Esophagus muscularis mucosa (tissue), 4 donors: ENCODE results near the gene CHGA. TPM values are rescaled to one million over a fixed set of nuclear protein-coding genes. Genes with fewer than 3 reads are reported as not detected.

Experiments
- DNase-seq: peaks from one replicate; pipeline ENCODE4 v3.0.0-alpha.2; 2017; ENCODE audit errors: extremely low spot score
- H3K27ac ChIP-seq, 4 donors: fragments of 200-600 bp; sonication (generic); replicated peaks in 1 of 4; 1 replicate in 3 of 4; 2 replicates in 1 of 4; pipeline ENCODE4 v1.5.1; 2016 to 2019; ENCODE audit warnings: mild to moderate bottlenecking in 1 of 4
- H3K27me3 ChIP-seq, 4 donors: fragments of 200-600 bp; sonication (generic); one replicate each; pipeline versions ENCODE4 v1.5.1 to v1.6.0; 2016 to 2019
- H3K36me3 ChIP-seq, 4 donors: fragments of 200-600 bp; sonication (generic); one replicate each; pipeline ENCODE4 v1.5.1; 2016 to 2019
- H3K4me1 ChIP-seq, 4 donors: fragments of 200-600 bp; sonication (generic); one replicate each; pipeline ENCODE4 v1.5.1; 2016 to 2019
- H3K4me3 ChIP-seq, 4 donors: fragments of 200-600 bp; sonication (generic); 1 replicate in 2 of 4; 2 replicates in 2 of 4; pipeline ENCODE4 v1.5.1; 2016 to 2019; ENCODE audit warnings: mild to moderate bottlenecking in 4 of 4, moderate library complexity in 1 of 4
- H3K9me3 ChIP-seq, 4 donors: fragments of 200-600 bp; sonication (generic); 1 replicate in 3 of 4; 2 replicates in 1 of 4; pipeline ENCODE4 v1.5.1; 2016 to 2019
- EP300 ChIP-seq: sonication (generic); formaldehyde crosslinking; IDR thresholded peaks from one replicate; pipeline ENCODE4 v1.6.1; 2017; ENCODE audit warnings: antibody characterized with exemption
- POLR2A ChIP-seq: fragments of 450-650 bp; IDR thresholded peaks from one replicate; pipeline ENCODE4 v1.6.1; 2017; ENCODE audit warnings: antibody characterized with exemption, moderate library complexity, mild to moderate bottlenecking, low read depth
- POLR2AphosphoS5 ChIP-seq, 2 donors: sonication (generic); formaldehyde crosslinking; IDR thresholded peaks; one replicate each; pipeline ENCODE4 v1.6.1; 2017; ENCODE audit warnings: antibody characterized with exemption in 2 of 2
- WGBS: methylation state at CpG from one replicate; pipeline ENCODE4 v1.1.5; 2018; 5-methylcytosine and 5-hydroxymethylcytosine counted together
- intact Hi-C: fragments of 100-400 bp; cut with DNase I; formaldehyde crosslinking; loops from one replicate; pipeline ENCODE4 v1.15.1; 2023
- total RNA-seq, 4 donors: library from RNA; depleted of rRNA; stranded (reverse); fragments of >200 nt; gene quantifications; one replicate each; pipeline versions ENCODE4 v1.1.0 to v1.2.1, GENCODE V29; 2016
- TF ChIP-seq, protein P1 (sequence below), 3 experiments: fragments of 200-600 bp in 2 of 3; fragments of 450-650 bp in 1 of 3; sonication (generic) in 2 of 3; IDR thresholded peaks; one replicate each; pipeline ENCODE4 v1.5.1; 2017 to 2019; ENCODE audit warnings: antibody characterized with exemption in 3 of 3, mild to moderate bottlenecking in 2 of 3, moderate library complexity in 1 of 3

CHGA gene
- total RNA-seq, 4 donors from 2014 or later, result 1.2 to 2.5 (median 1.3) TPM

DNA sequence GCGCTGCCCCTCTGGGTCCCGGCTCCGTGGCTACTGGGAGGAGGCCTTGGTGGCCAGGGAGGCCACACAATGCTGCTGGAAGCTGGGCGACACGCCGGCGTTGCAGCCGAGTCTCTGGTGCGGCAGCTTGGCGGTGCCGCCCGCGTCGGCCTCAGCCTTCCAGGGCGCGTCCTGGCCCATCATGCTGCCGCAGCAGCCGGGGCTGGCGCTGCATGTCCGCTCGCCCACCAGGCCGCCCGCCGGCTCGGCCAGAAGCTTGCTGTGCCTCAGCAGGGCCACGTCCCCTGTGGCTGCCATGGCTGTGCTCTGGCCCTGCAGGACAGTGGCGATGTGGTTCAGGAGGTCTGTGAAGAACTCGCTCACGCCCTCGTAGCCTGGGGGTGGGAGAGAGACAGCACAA, 18.6 kb downstream of the CHGA start:
- Histone ChIP-seq H3K27me3 (no peaks in the 10 kb centered on the region), H3K4me3 (no peak overlapping the region), H3K36me3 (peaks cover 34 to 95% (median 79%) of the 10 kb centered on the region in 4 donors), H3K4me1 (peaks cover 8 to 9% (median 8%) of the 10 kb centered on the region in 4 donors), H3K27ac (no peak overlapping the region), H3K9me3 (no peaks in the 10 kb centered on the region)
- intact Hi-C loops, result no loop called here
- WGBS, result 100% methylated on average over 8 of the region's 30 CpGs
- no peak for DNase-seq
- no peak for TF ChIP-seq POLR2A

DNA sequence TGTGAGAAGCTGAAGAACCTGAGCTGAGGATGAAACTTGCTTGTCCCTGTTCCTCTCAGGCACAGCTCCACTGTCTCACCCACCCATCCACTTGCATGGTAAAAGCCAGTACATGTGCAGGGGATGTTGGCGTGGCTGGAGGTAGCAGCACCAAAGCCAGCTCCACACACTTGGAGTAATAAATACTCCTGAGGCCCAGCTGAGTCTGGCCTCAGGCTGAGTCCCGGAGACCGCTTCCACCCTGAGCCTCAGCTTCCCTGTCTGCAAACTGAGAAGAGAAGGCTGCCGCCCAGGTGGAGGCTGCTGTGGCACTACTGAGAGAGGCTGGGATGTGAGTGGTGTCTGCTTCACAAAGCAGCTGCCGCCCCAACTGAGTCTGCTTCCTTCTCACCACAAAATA, 19.2 kb downstream of the CHGA start:
- Histone ChIP-seq H3K9me3 (no peaks in the 10 kb centered on the region), H3K27ac (no peak overlapping the region), H3K4me1 (peaks cover 11 to 14% (median 12%) of the 10 kb centered on the region in 4 donors), H3K27me3 (no peaks in the 10 kb centered on the region), H3K4me3 (no peak overlapping the region), H3K36me3 (peaks cover 33 to 95% (median 73%) of the 10 kb centered on the region in 4 donors)
- intact Hi-C loops, result no loop called here
- 93% methylated on average over 4 of the region's 5 CpGs for WGBS
- no peak for DNase-seq
- TF ChIP-seq EP300, result no peak
- no peak for TF ChIP-seq POLR2AphosphoS5 (IDR thresholded peaks at IDR 0.05)
- TF ChIP-seq POLR2A, result no peak
- TF ChIP-seq, protein P1, sequence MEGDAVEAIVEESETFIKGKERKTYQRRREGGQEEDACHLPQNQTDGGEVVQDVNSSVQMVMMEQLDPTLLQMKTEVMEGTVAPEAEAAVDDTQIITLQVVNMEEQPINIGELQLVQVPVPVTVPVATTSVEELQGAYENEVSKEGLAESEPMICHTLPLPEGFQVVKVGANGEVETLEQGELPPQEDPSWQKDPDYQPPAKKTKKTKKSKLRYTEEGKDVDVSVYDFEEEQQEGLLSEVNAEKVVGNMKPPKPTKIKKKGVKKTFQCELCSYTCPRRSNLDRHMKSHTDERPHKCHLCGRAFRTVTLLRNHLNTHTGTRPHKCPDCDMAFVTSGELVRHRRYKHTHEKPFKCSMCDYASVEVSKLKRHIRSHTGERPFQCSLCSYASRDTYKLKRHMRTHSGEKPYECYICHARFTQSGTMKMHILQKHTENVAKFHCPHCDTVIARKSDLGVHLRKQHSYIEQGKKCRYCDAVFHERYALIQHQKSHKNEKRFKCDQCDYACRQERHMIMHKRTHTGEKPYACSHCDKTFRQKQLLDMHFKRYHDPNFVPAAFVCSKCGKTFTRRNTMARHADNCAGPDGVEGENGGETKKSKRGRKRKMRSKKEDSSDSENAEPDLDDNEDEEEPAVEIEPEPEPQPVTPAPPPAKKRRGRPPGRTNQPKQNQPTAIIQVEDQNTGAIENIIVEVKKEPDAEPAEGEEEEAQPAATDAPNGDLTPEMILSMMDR (IDR thresholded peaks at IDR 0.05), result no peak

DNA sequence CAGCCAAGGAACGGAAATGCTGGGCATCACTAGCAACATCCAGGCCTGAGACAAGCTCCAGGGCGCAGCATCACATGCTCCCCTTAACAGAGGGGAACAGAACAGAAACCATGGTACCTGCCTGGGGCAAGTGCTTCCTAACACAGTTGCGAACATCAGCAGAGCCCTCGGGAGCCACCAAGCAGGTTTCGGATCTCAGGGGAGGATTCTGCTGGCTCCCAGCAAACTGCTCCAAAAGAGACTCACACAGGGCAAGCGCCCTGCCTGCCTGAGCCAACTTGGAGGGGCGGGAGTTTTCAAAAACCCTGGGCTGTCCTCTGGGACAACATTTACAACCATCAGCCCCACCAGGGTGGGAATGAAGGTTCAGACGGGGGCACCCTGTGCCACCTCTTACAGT, 19.6 kb downstream of the CHGA start:
- intact Hi-C loops, result no loop called here
- TF ChIP-seq POLR2AphosphoS5 (IDR thresholded peaks at IDR 0.05) (no peak), EP300 (no peak), POLR2A (no peak)
- TF ChIP-seq, protein P1 (IDR thresholded peaks at IDR 0.05), result no peak
- no peak for DNase-seq
- 73% methylated on average over 3 of the region's 8 CpGs for WGBS
- Histone ChIP-seq H3K36me3 (peaks cover 33 to 95% (median 69%) of the 10 kb centered on the region in 4 donors), H3K27me3 (no peaks in the 10 kb centered on the region), H3K4me3 (no peak overlapping the region), H3K27ac (no peak overlapping the region), H3K4me1 (peaks cover 11 to 15% (median 12%) of the 10 kb centered on the region in 4 donors), H3K9me3 (no peaks in the 10 kb centered on the region)

DNA sequence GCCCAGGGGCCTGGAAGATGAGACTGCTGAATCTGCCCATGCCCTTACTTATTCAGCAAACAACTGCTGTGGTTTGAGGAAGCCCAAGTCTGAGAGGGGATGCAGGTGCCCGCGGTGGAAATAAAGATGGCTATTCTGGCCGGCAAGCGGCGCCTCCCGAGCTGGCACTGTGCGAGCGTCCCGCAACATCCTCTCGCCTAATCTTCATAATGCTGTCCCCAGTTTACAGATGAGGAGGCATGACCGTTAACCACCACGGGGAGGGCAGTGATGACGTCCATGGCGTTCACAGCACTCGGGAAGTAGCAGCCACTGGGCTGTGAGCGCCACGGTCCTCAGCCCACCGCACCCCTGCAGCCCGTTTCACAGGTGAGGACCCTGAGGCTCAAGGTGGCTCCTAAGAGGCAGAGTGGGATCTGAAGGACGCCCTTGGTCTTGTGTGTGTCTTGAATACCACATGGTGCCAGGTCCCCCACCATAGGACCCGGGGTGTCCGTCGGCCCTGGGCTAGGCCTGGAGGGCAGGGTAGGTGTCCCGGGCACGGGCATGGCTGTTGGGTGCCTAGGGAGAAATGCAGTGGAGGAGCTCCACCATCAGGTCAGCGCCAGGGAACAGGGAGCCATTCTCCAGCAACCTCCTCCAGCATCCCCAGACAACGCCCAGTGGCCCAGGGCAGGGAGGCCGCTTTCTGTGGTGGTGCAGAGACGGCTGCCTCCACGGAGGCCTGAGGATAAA, 20.2 kb downstream of the CHGA start:
- H3K9me3 ChIP-seq, result no peaks in the 10 kb centered on the region
- intact Hi-C loops, result no loop called here
- H3K4me3 ChIP-seq, result no peak overlapping the region
- no peak overlapping the region for H3K27ac ChIP-seq
- no peak for TF ChIP-seq POLR2AphosphoS5 (IDR thresholded peaks at IDR 0.05)
- TF ChIP-seq POLR2A, result no peak
- TF ChIP-seq EP300, result no peak
- TF ChIP-seq, protein P1 (IDR thresholded peaks at IDR 0.05), result no peak
- H3K36me3 ChIP-seq, result peaks cover 35 to 95% (median 67%) of the 10 kb centered on the region in 4 donors
- no peak for DNase-seq
- WGBS, result 89% methylated on average over 21 of the region's 30 CpGs
- peaks cover 11 to 15% (median 12%) of the 10 kb centered on the region in 4 donors for H3K4me1 ChIP-seq
- no peaks in the 10 kb centered on the region for H3K27me3 ChIP-seq

DNA sequence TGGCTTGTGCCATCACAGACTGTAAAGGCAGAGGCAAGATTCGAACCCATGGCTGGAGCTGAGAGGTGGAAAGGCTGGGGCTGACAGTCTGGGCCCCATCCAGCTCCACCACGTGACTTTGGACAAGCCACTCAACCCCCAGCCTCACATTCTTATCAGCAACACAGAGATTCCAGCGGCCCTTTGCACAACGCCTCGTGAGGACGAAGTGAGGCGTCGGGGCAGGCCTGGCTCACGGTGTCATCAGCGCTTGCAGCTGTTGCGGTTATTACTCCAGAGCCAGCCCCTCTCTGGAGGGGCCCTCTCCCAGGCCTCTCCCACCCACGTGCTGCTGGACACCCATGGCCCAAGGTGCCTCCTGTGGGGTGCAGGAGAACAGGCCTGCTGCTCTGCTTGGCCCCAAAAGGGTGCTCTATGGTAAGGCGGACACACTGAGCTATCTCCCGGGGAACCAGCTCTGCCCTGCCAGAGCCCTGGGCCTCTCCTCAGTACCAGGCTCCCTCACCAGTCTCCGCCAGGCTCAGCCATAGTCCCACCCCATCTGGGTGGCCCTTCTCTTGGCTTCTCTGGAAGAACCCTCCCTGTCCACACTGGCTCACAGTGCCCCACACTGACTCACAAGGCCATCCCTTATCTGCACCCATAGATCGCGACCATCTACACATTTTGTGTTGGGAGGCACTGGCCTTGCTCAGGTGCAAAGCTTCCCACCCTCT, 21.1 kb downstream of the CHGA start:
- Histone ChIP-seq H3K36me3 (peaks cover 37 to 96% (median 65%) of the 10 kb centered on the region in 4 donors), H3K4me1 (peaks cover 11 to 15% (median 12%) of the 10 kb centered on the region in 4 donors), H3K27ac (no peak overlapping the region), H3K9me3 (no peaks in the 10 kb centered on the region), H3K27me3 (no peaks in the 10 kb centered on the region), H3K4me3 (no peak overlapping the region)
- intact Hi-C loops, result no loop called here
- no peak for DNase-seq
- TF ChIP-seq EP300, result no peak
- no peak for TF ChIP-seq POLR2AphosphoS5 (IDR thresholded peaks at IDR 0.05)
- no peak for TF ChIP-seq POLR2A
- TF ChIP-seq, protein P1 (IDR thresholded peaks at IDR 0.05), result no peak
- WGBS, result 90% methylated on average over 11 of the region's 17 CpGs
